Endothelial cell of umbilical vein (primary cell): Measurements from ENCODE around the gene FAM83F. TPM values are rescaled to one million over a fixed set of nuclear protein-coding genes. Genes with fewer than 3 reads are reported as not detected.

ENCODE experiments used
- BruUV-seq: library from RNA; stranded (reverse); fragments of 400-500 nt; replicated peaks from 2 replicates; lab custom pipeline; 2021; lab: Mats Ljungman, UMichigan
- CTCF ChIA-PET: fragments of 300-600, 350-600 bp; sonication (Branson Sonifier 250); formaldehyde crosslinking; loops from one replicate; lab custom pipeline; 2021; ENCODE audit warnings: antibody characterized with exemption, inconsistent platforms; lab: Charles Lee
- POLR2A ChIA-PET: fragments of 300-600, 350-600 bp; sonication (Branson Sonifier 250); formaldehyde crosslinking; loops from one replicate; lab custom pipeline; 2021; ENCODE audit warnings: antibody characterized with exemption, inconsistent platforms; lab: Charles Lee
- DNase-seq: peaks from one replicate; pipeline ENCODE4 v3.0.0-alpha.2; 2011; ENCODE audit warnings: low read depth, low spot score
- FAIRE-seq: peaks from 2 replicates; lab custom pipeline; 2011; peaks lifted over from hg19 to GRCh38; lab: Jason Lieb, UNC
- H2AFZ ChIP-seq: 2 replicates; pipeline ENCODE4 v1.6.0; 2012; ENCODE audit warnings: low read depth, low read length, control low read depth, inconsistent platforms
- H3K27ac ChIP-seq: 2 replicates; pipeline ENCODE4 v1.5.1; 2011; ENCODE audit warnings: low read depth, mild to moderate bottlenecking, control low read depth, low read length, moderate library complexity; ENCODE audit not compliant: insufficient read depth
- H3K27me3 ChIP-seq, 2 experiments: 2 replicates each; pipeline versions ENCODE4 v1.6.0 to v1.6.1; 2011; ENCODE audit warnings: low read length in 2 of 2, mixed read lengths in 1 of 2; ENCODE audit not compliant: control insufficient read depth in 2 of 2, insufficient read depth in 2 of 2
- H3K36me3 ChIP-seq, 2 experiments: 2 replicates in 1 of 2; 3 replicates in 1 of 2; pipeline ENCODE4 v1.5.1; 2011; ENCODE audit warnings: low read length in 2 of 2, mild to moderate bottlenecking in 1 of 2, moderate library complexity in 1 of 2; ENCODE audit not compliant: control insufficient read depth in 2 of 2, insufficient read depth in 2 of 2; ENCODE audit errors: extremely low read depth in 1 of 2
- H3K4me1 ChIP-seq: 3 replicates; pipeline ENCODE4 v1.5.1; 2011; ENCODE audit warnings: mild to moderate bottlenecking, low read length; ENCODE audit not compliant: control insufficient read depth, insufficient read depth; ENCODE audit errors: extremely low read depth
- H3K4me2 ChIP-seq: 2 replicates; pipeline ENCODE4 v1.6.1; 2011; ENCODE audit warnings: low read length, control low read depth, mixed read lengths; ENCODE audit not compliant: insufficient read depth
- H3K4me3 ChIP-seq, 3 experiments: fragments of 200-600 bp in 1 of 3; sonication (generic), shearing (Covaris generic) in 1 of 3; replicated peaks in 1 of 3; 2 replicates each; pipeline ENCODE4 v1.5.1; 2011 to 2016; ENCODE audit warnings: control low read depth in 3 of 3, low read length in 3 of 3, mild to moderate bottlenecking in 2 of 3, inconsistent platforms in 1 of 3, low read depth in 1 of 3, moderate library complexity in 1 of 3; ENCODE audit not compliant: insufficient read depth in 1 of 3
- H3K79me2 ChIP-seq: 2 replicates; pipeline ENCODE4 v1.6.0; 2012; ENCODE audit warnings: low read length, inconsistent platforms; ENCODE audit not compliant: control insufficient read depth, insufficient read depth
- H3K9ac ChIP-seq: replicated peaks from 2 replicates; pipeline ENCODE3; 2011; ENCODE audit warnings: low read length, control low read depth; ENCODE audit not compliant: insufficient read depth; ENCODE audit errors: extremely low read depth
- H3K9me1 ChIP-seq: replicated peaks from 3 replicates; pipeline ENCODE4 v1.6.0; 2011; ENCODE audit warnings: mild to moderate bottlenecking, low read length; ENCODE audit not compliant: control insufficient read depth, insufficient read depth; ENCODE audit errors: extremely low read depth
- H3K9me3 ChIP-seq: replicated peaks from 2 replicates; pipeline ENCODE4 v1.5.1; 2012; ENCODE audit warnings: low read length, inconsistent platforms; ENCODE audit not compliant: control insufficient read depth, insufficient read depth
- H4K20me1 ChIP-seq: replicated peaks from 2 replicates; pipeline ENCODE3; 2011; ENCODE audit warnings: mild to moderate bottlenecking, low read length; ENCODE audit not compliant: control insufficient read depth, insufficient read depth; ENCODE audit errors: extremely low read depth
- EZH2 ChIP-seq: IDR thresholded peaks from 2 replicates; pipeline ENCODE4 v1.6.1; 2012; ENCODE audit warnings: borderline replicate concordance, low read depth, mild to moderate bottlenecking, moderate library complexity, low read length, inconsistent platforms; ENCODE audit not compliant: severe bottlenecking
- FOS ChIP-seq: IDR thresholded peaks from 2 replicates; pipeline ENCODE4 v1.6.1; 2011; ENCODE audit warnings: mild to moderate bottlenecking, low read length, moderate library complexity, borderline replicate concordance; ENCODE audit not compliant: insufficient read depth
- GATA2 ChIP-seq: IDR thresholded peaks from 2 replicates; pipeline ENCODE4 v1.7.0; 2011; ENCODE audit warnings: low read depth, mild to moderate bottlenecking, moderate library complexity, mixed read lengths, low read length; ENCODE audit not compliant: insufficient read length, insufficient read depth
- JUN ChIP-seq: IDR thresholded peaks from 2 replicates; pipeline ENCODE4 v1.6.1; 2011; ENCODE audit warnings: borderline replicate concordance, low read depth; ENCODE audit not compliant: insufficient read length, insufficient read depth
- MYC ChIP-seq: IDR thresholded peaks from one replicate; pipeline ENCODE4 v1.6.1; 2011; ENCODE audit warnings: mild to moderate bottlenecking, low read depth, low read length
- POLR2A ChIP-seq: IDR thresholded peaks from 2 replicates; pipeline ENCODE4 v1.6.1; 2012; ENCODE audit warnings: low read depth, mild to moderate bottlenecking, control low read depth, low read length
- POLR2AphosphoS5 ChIP-seq: IDR thresholded peaks from 2 replicates; pipeline ENCODE4 v1.6.1; 2012; ENCODE audit warnings: low read depth, mild to moderate bottlenecking, control low read depth, low read length, moderate library complexity; ENCODE audit not compliant: insufficient read depth
- dilution Hi-C: fragments of 300-500 bp; cut with MboI; formaldehyde crosslinking; loops from one replicate; pipeline ENCODE4 v1.15.0; 2019; ENCODE audit warnings: low sequenced_read_pairs; ENCODE audit not compliant: extremely low pct_ligation_motif_present
- intact Hi-C: fragments of 100-400 bp; cut with micrococcal nuclease; formaldehyde crosslinking; loops from one replicate; pipeline ENCODE4 v1.10.0; 2022
- polyA plus RNA-seq, 4 experiments: library from polyadenylated mRNA; depleted of rRNA in 3 of 4; stranded (reverse) in 3 of 4; unstranded in 1 of 4; fragments of >200 nt; gene quantifications; 2 replicates each; pipeline versions ENCODE4 v1.2.1 to v1.2.3, GENCODE V29; 2011 to 2012; ENCODE audit warnings: missing spikeins in 1 of 4
- total RNA-seq: library from RNA; stranded (reverse); gene quantifications from 2 replicates; pipeline ENCODE4 v1.2.3, GENCODE V29; 2021
- TF ChIP-seq, protein P1 (sequence below), 2 donors: IDR thresholded peaks; 1 replicate in 1 of 2; 2 replicates in 1 of 2; pipeline ENCODE4 v1.5.1; 2011; ENCODE audit warnings: low read length in 2 of 2, mild to moderate bottlenecking in 2 of 2, moderate library complexity in 2 of 2, control low read depth in 1 of 2, inconsistent platforms in 1 of 2, low read depth in 1 of 2; ENCODE audit not compliant: insufficient read depth in 1 of 2; ENCODE audit errors: extremely low read depth in 1 of 2
- TF ChIP-seq, protein P2 (sequence below): IDR thresholded peaks from 2 replicates; pipeline ENCODE4 v1.6.1; 2011; ENCODE audit not compliant: insufficient read depth, insufficient read length

Gene FAM83F
- total and polyA plus RNA-seq, 2 donors (not counting 3 experiments of a cell fraction or from before 2014, with no cell fraction given) = not detected

DNA sequence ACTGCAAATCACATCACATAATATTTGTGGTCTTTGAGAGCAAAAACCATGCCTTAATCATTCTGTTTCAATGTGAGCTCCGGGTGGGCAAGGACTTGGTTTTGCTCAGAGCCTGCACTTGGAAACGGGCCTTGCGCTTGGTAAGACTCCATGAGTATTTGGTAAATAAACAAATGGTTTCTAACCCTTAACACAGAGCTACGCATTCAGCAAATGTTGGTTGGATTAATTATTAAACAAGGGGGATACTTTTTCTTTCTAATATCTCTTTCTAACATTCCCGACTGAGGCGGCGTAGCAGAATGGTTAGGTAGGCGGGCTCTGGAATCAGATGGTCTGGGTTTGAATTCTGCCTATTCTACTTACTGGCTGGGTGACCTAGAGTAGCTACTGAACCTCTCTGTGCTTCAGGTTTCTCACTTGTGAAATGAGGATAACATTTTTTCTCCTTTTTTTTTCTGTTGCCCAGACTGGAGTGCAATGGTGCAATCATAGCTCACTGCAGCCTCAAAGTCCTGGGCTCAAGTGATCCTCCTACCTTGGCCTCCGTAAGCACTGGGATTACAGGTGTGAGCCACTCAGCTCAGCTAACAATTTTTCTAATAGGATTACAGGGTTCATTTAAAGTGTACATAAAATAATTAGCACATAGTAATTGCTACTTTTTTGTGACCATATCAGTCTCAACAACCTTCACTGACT is 3.4 kb upstream of the FAM83F start:
- H4K20me1 ChIP-seq = no peaks in the 10 kb centered on the region
- H2AFZ ChIP-seq = no peak overlapping the region
- H3K4me2 ChIP-seq = no peak overlapping the region
- H3K9me3 ChIP-seq = no peaks in the 10 kb centered on the region
- H3K4me1 ChIP-seq = no peaks in the 10 kb centered on the region
- FAIRE-seq (no peak), DNase-seq (no peak)
- CTCF ChIA-PET = interaction anchor here (1.6 to 1.8 kb wide), 2 partner anchors 9 to 33 kb away, joined by 4 to 5 read pairs; no protein-coding TSS in a partner anchor
- no peaks in the 10 kb centered on the region for H3K79me2 ChIP-seq
- TF ChIP-seq MYC (no peak), POLR2AphosphoS5 (no peak), JUN (no peak), EZH2 (no peak), GATA2 (no peak), POLR2A (no peak), FOS (no peak)
- TF ChIP-seq, protein P1, sequence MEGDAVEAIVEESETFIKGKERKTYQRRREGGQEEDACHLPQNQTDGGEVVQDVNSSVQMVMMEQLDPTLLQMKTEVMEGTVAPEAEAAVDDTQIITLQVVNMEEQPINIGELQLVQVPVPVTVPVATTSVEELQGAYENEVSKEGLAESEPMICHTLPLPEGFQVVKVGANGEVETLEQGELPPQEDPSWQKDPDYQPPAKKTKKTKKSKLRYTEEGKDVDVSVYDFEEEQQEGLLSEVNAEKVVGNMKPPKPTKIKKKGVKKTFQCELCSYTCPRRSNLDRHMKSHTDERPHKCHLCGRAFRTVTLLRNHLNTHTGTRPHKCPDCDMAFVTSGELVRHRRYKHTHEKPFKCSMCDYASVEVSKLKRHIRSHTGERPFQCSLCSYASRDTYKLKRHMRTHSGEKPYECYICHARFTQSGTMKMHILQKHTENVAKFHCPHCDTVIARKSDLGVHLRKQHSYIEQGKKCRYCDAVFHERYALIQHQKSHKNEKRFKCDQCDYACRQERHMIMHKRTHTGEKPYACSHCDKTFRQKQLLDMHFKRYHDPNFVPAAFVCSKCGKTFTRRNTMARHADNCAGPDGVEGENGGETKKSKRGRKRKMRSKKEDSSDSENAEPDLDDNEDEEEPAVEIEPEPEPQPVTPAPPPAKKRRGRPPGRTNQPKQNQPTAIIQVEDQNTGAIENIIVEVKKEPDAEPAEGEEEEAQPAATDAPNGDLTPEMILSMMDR (IDR thresholded peaks at IDR 0.05; ENCODE audit: extremely low read depth in 1 of 2, insufficient read depth in 1 of 2, low read depth in 1 of 2, low read length in 2 of 2) = no peak
- TF ChIP-seq, protein P2, sequence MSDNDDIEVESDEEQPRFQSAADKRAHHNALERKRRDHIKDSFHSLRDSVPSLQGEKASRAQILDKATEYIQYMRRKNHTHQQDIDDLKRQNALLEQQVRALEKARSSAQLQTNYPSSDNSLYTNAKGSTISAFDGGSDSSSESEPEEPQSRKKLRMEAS = no peak
- no peak overlapping the region for H3K27ac ChIP-seq
- dilution Hi-C loops (no loop called here), intact Hi-C loops (no loop called here)
- no peaks in the 10 kb centered on the region for H3K36me3 ChIP-seq
- H3K4me3 ChIP-seq = no peak overlapping the region
- H3K27me3 ChIP-seq = peaks cover 13 to 33% of the 10 kb centered on the region in 2 experiments
- POLR2A ChIA-PET = no interaction called here
- no peaks in the 10 kb centered on the region for H3K9me1 ChIP-seq
- no peak overlapping the region for H3K9ac ChIP-seq
- BruUV-seq = no TSS peak
